Suprapubic skin (tissue), 4 donors: ENCODE data around the gene FBLN1.

ENCODE experiments used
- CTCF ChIP-seq, 2 donors: fragments of 200-600 bp in 1 of 2; fragments of 450-650 bp in 1 of 2; sonication (generic) in 1 of 2; IDR thresholded peaks; one replicate each; pipeline ENCODE4 v1.5.1; 2016 to 2019; ENCODE audit warnings: antibody characterized with exemption in 2 of 2, mild to moderate bottlenecking in 1 of 2, moderate library complexity in 1 of 2
- EP300 ChIP-seq: sonication (generic); formaldehyde crosslinking; IDR thresholded peaks from one replicate; pipeline ENCODE4 v1.6.1; 2017; ENCODE audit warnings: antibody characterized with exemption
- POLR2A ChIP-seq, 2 donors: fragments of 450-650 bp; IDR thresholded peaks; one replicate each; pipeline ENCODE4 v1.6.1; 2017; ENCODE audit warnings: antibody characterized with exemption in 2 of 2, mild to moderate bottlenecking in 2 of 2, moderate library complexity in 2 of 2
- POLR2AphosphoS5 ChIP-seq, 3 donors: sonication (generic); formaldehyde crosslinking; IDR thresholded peaks; one replicate each; pipeline ENCODE4 v1.6.1; 2017; ENCODE audit warnings: antibody characterized with exemption in 3 of 3

- no peak for TF ChIP-seq CTCF (IDR thresholded peaks at IDR 0.05)
- no peak for TF ChIP-seq POLR2A (IDR thresholded peaks at IDR 0.05)
- TF ChIP-seq EP300 = no peak
- TF ChIP-seq POLR2AphosphoS5 (IDR thresholded peaks at IDR 0.05) = no peak
Observed at GRCh38 chr22:45628515-45628914, 125.8 kb downstream of the FBLN1 start.
